HCT116 (cell line): Measurements from ENCODE around the gene RABGAP1. TPM values are rescaled to one million over a fixed set of nuclear protein-coding genes. Genes with fewer than 3 reads are reported as not detected.

Experiments
- ATAC-seq: fragments of 200-7000 bp; cut with Tn5 transposase; 2 replicates; pipeline ENCODE4 v1.9.1; 2020; ENCODE audit warnings: mild to moderate bottlenecking, moderate library complexity
- BruUV-seq: library from RNA; stranded (reverse); fragments of 400-500 nt; replicated peaks from 2 replicates; lab custom pipeline; 2021; lab: Mats Ljungman, UMichigan
- CTCF ChIA-PET: fragments of 300-600 bp; sonication (Branson Sonifier 250); formaldehyde crosslinking; loops from one replicate; lab custom pipeline; 2021; ENCODE audit warnings: antibody characterized with exemption; lab: Charles Lee
- POLR2A ChIA-PET: fragments of 300-600, 350-600 bp; sonication (Branson Sonifier 250); formaldehyde crosslinking; loops from one replicate; lab custom pipeline; 2021; ENCODE audit warnings: antibody characterized with exemption; lab: Charles Lee
- RAD21 ChIA-PET, 2 experiments: fragments of 300-600 bp; sonication (Branson Sonifier 250); formaldehyde crosslinking; loops; one replicate each; lab custom pipeline; 2023; ENCODE audit warnings: low total read pairs in 2 of 2; ENCODE audit not compliant: uncharacterized antibody in 2 of 2, unreplicated experiment in 2 of 2, low non-redundant PET in 1 of 2; lab: Charles Lee
- DNase-seq: peaks from one replicate; pipeline ENCODE4 v3.0.0-alpha.2; 2010; ENCODE audit warnings: low read depth, low spot score
- H2AFZ ChIP-seq: fragments of 200-600 bp; shearing (Covaris generic), sonication (generic); 2 replicates; pipeline ENCODE4 v1.6.1; 2017; ENCODE audit warnings: low read depth, mixed run types, mixed read lengths, antibody characterized with exemption, low read length; ENCODE audit not compliant: poor library complexity, severe bottlenecking
- H3K27ac ChIP-seq: 2 replicates; pipeline ENCODE4 v1.5.1; 2012; ENCODE audit warnings: low read depth, low read length
- H3K27me3 ChIP-seq: fragments of 200-600 bp; sonication (generic); 2 replicates; pipeline ENCODE4 v1.6.1; 2016; ENCODE audit warnings: mixed run types, low read length, mixed read lengths; ENCODE audit not compliant: insufficient read depth
- H3K36me3 ChIP-seq, 2 experiments: fragments of 200-500 bp in 1 of 2; fragments of 200-600 bp in 1 of 2; sonication (Bioruptor generic) in 1 of 2; sonication (generic) in 1 of 2; 2 replicates each; pipeline versions ENCODE4 v1.5.1 to v1.6.1; 2014 to 2016; ENCODE audit warnings: low read length in 2 of 2, inconsistent platforms in 1 of 2, mixed read lengths in 1 of 2, mixed run types in 1 of 2; ENCODE audit not compliant: insufficient read depth in 2 of 2, control insufficient read depth in 1 of 2
- H3K4me1 ChIP-seq, 2 experiments: fragments of 200-600 bp in 1 of 2; sonication (generic) in 1 of 2; 2 replicates each; pipeline versions ENCODE4 v1.5.1 to v1.6.1; 2012 to 2017; ENCODE audit warnings: low read length in 2 of 2, inconsistent platforms in 1 of 2, mild to moderate bottlenecking in 1 of 2, mixed read lengths in 1 of 2, mixed run types in 1 of 2, moderate library complexity in 1 of 2; ENCODE audit not compliant: insufficient read depth in 2 of 2, control insufficient read depth in 1 of 2
- H3K4me2 ChIP-seq: fragments of 200-600 bp; sonication (generic); 2 replicates; pipeline ENCODE4 v1.6.1; 2017; ENCODE audit warnings: mixed run types, low read length, mixed read lengths
- H3K4me3 ChIP-seq, 2 experiments: fragments of 200-600 bp in 1 of 2; sonication (generic) in 1 of 2; replicated peaks in 1 of 2; 2 replicates each; pipeline ENCODE4 v1.5.1; 2011 to 2016; ENCODE audit warnings: low read length in 2 of 2, control low read depth in 1 of 2, low read depth in 1 of 2, mild to moderate bottlenecking in 1 of 2, mixed read lengths in 1 of 2, mixed run types in 1 of 2
- H3K79me2 ChIP-seq: fragments of 200-600 bp; sonication (generic); 2 replicates; pipeline ENCODE4 v1.6.1; 2017; ENCODE audit warnings: mild to moderate bottlenecking, mixed run types, low read length, moderate library complexity, mixed read lengths; ENCODE audit not compliant: insufficient read depth
- H3K9ac ChIP-seq: fragments of 200-600 bp; sonication (generic); 2 replicates; pipeline ENCODE4 v1.6.1; 2016; ENCODE audit warnings: low read length, mixed read lengths
- H3K9me2 ChIP-seq: fragments of 200-600 bp; sonication (generic), shearing (Covaris generic); 2 replicates; pipeline ENCODE4 v1.6.1; 2017; ENCODE audit warnings: mixed run types, mild to moderate bottlenecking, moderate library complexity; ENCODE audit not compliant: insufficient read depth
- H3K9me3 ChIP-seq, 2 experiments: fragments of 200-500 bp in 1 of 2; fragments of 200-600 bp in 1 of 2; sonication (Bioruptor generic) in 1 of 2; sonication (generic) in 1 of 2; 2 replicates each; pipeline ENCODE4 v1.6.1; 2014 to 2017; ENCODE audit warnings: low read length in 2 of 2, mixed read lengths in 2 of 2, inconsistent platforms in 1 of 2, low read depth in 1 of 2, mild to moderate bottlenecking in 1 of 2, mixed run types in 1 of 2, moderate library complexity in 1 of 2; ENCODE audit not compliant: control insufficient read depth in 1 of 2, insufficient read depth in 1 of 2
- H4K20me1 ChIP-seq: fragments of 200-600 bp; sonication (generic), shearing (Covaris generic); 2 replicates; pipeline ENCODE4 v1.6.1; 2017; ENCODE audit warnings: mixed run types, mild to moderate bottlenecking, moderate library complexity; ENCODE audit not compliant: insufficient read depth
- ATF3 ChIP-seq: IDR thresholded peaks from 2 replicates; pipeline ENCODE4 v1.6.1; 2012
- CEBPB ChIP-seq: IDR thresholded peaks from 2 replicates; pipeline ENCODE4 v1.6.1; 2012; ENCODE audit warnings: low read depth
- EZH2 ChIP-seq: fragments of 200-600 bp; sonication (generic); IDR thresholded peaks from 2 replicates; pipeline ENCODE4 v1.6.1; 2017; ENCODE audit warnings: antibody characterized with exemption, mixed run types
- EZH2phosphoT487 ChIP-seq: fragments of 200-600 bp; IDR thresholded peaks from 2 replicates; pipeline ENCODE4 v1.6.1; 2018; ENCODE audit warnings: antibody characterized with exemption, borderline replicate concordance
- JUND ChIP-seq: IDR thresholded peaks from 2 replicates; pipeline ENCODE4 v1.6.1; 2012
- POLR2A ChIP-seq: IDR thresholded peaks from 2 replicates; pipeline ENCODE4 v1.7.0; 2011; ENCODE audit warnings: borderline replicate concordance; ENCODE audit not compliant: insufficient read depth, insufficient read length; ENCODE audit errors: extremely low read depth
- POLR2AphosphoS5 ChIP-seq: IDR thresholded peaks from 2 replicates; pipeline ENCODE4 v1.6.1; 2011; ENCODE audit warnings: mild to moderate bottlenecking, low read depth, low read length, moderate library complexity
- RAD21 ChIP-seq: IDR thresholded peaks from 2 replicates; pipeline ENCODE4 v1.6.1; 2012; ENCODE audit warnings: low read depth, mild to moderate bottlenecking
- SRF ChIP-seq: IDR thresholded peaks from 2 replicates; pipeline ENCODE4 v1.6.1; 2012; ENCODE audit warnings: low read depth
- YY1 ChIP-seq: IDR thresholded peaks from 2 replicates; pipeline ENCODE4 v1.6.1; 2011; ENCODE audit warnings: low read length, low read depth, moderate library complexity, mild to moderate bottlenecking; ENCODE audit not compliant: insufficient replicate concordance; ENCODE audit errors: extremely low read depth
- ZBTB33 ChIP-seq: IDR thresholded peaks from 2 replicates; pipeline ENCODE4 v1.6.1; 2011; ENCODE audit warnings: mild to moderate bottlenecking, low read length, moderate library complexity; ENCODE audit not compliant: insufficient replicate concordance; ENCODE audit errors: extremely low read depth
- ZNF274 ChIP-seq: fragments of 200-500 bp; sonication (Bioruptor generic); IDR thresholded peaks from 2 replicates; pipeline ENCODE4 v1.6.1; 2014; ENCODE audit warnings: mild to moderate bottlenecking, low read depth, low read length, inconsistent platforms
- intact Hi-C: fragments of 100-400 bp; cut with micrococcal nuclease; formaldehyde crosslinking; loops from 2 replicates; pipeline ENCODE4 v1.10.0; 2022
- total RNA-seq: library from RNA; stranded (reverse); gene quantifications from one replicate; pipeline ENCODE4 v1.2.1, GENCODE V29; 2021; ENCODE audit not compliant: unreplicated experiment
- TF ChIP-seq, protein P1 (sequence below), 3 experiments: fragments of 200-600 bp in 1 of 3; sonication (generic) in 1 of 3; IDR thresholded peaks in 2 of 3; conservative IDR thresholded peaks in 1 of 3; 2 replicates each; pipeline ENCODE4 v1.5.1; 2012 to 2017; ENCODE audit warnings: low read depth in 2 of 3, low read length in 2 of 3, antibody characterized with exemption in 1 of 3, borderline replicate concordance in 1 of 3, control low read depth in 1 of 3, mild to moderate bottlenecking in 1 of 3, mixed read lengths in 1 of 3, mixed run types in 1 of 3, moderate library complexity in 1 of 3; ENCODE audit not compliant: insufficient read depth in 1 of 3

The RABGAP1 gene
- total RNA-seq, 1 experiment from 2014 or later: 29.7 TPM

DNA sequence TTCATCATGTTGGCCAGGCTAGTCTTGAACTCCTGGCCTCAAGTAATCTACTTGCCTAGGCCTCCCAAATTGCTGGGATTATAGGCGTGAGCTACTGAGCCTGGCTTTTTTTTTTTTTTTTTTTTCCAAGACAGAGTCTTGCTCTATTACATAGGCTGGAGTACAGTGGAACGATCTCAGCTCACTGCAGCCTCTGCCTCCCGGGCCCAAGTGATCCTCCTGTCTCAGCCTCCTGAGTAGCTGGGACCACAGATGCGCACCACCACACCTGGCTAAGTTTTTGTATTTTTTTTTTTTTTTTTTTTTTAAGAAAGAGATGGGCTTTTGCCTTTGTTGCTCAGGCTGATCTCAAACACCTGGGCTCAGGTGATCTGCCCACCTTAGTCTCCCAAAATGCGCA lies 66.4 kb downstream of the RABGAP1 start:
- TF ChIP-seq POLR2A: no peak
- no peak for TF ChIP-seq SRF
- TF ChIP-seq RAD21: no peak
- no peak for TF ChIP-seq ATF3
- TF ChIP-seq, protein P1, sequence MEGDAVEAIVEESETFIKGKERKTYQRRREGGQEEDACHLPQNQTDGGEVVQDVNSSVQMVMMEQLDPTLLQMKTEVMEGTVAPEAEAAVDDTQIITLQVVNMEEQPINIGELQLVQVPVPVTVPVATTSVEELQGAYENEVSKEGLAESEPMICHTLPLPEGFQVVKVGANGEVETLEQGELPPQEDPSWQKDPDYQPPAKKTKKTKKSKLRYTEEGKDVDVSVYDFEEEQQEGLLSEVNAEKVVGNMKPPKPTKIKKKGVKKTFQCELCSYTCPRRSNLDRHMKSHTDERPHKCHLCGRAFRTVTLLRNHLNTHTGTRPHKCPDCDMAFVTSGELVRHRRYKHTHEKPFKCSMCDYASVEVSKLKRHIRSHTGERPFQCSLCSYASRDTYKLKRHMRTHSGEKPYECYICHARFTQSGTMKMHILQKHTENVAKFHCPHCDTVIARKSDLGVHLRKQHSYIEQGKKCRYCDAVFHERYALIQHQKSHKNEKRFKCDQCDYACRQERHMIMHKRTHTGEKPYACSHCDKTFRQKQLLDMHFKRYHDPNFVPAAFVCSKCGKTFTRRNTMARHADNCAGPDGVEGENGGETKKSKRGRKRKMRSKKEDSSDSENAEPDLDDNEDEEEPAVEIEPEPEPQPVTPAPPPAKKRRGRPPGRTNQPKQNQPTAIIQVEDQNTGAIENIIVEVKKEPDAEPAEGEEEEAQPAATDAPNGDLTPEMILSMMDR (IDR thresholded peaks at IDR 0.05 in 2 of 3, conservative IDR thresholded peaks at IDR 0.05 in 1 of 3; ENCODE audit: borderline replicate concordance in 1 of 3, insufficient read depth in 1 of 3, low read depth in 2 of 3, low read length in 2 of 3): no peak
- no peak for TF ChIP-seq JUND
- no peak for TF ChIP-seq EZH2
- no peak for ATAC-seq
- Histone ChIP-seq H2AFZ (no peak overlapping the region), H3K4me2 (no peak overlapping the region), H3K36me3 (peaks cover 10% of the 10 kb centered on the region in 2 experiments; a peak in 3 of 4 replicates), H3K79me2 (no peaks in the 10 kb centered on the region), H3K27me3 (no peaks in the 10 kb centered on the region), H3K4me3 (no peak overlapping the region), H3K9me3 (no peaks in the 10 kb centered on the region), H3K9me2 (no peaks in the 10 kb centered on the region), H3K27ac (no peak overlapping the region), H3K4me1 (no peaks in the 10 kb centered on the region), H3K9ac (no peak overlapping the region), H4K20me1 (no peaks in the 10 kb centered on the region)
- BruUV-seq: no TSS peak
- RAD21 ChIA-PET: no interaction called here
- intact Hi-C loops: loop anchor here (5.0 kb wide), 1 partner anchor 50 kb away; no protein-coding TSS in a partner anchor
- no peak for DNase-seq
- POLR2A ChIA-PET: no interaction called here
- CTCF ChIA-PET: interaction anchor here (0.7 kb wide), 1 partner anchor 188 kb away, joined by 3 read pairs; no protein-coding TSS in a partner anchor

DNA sequence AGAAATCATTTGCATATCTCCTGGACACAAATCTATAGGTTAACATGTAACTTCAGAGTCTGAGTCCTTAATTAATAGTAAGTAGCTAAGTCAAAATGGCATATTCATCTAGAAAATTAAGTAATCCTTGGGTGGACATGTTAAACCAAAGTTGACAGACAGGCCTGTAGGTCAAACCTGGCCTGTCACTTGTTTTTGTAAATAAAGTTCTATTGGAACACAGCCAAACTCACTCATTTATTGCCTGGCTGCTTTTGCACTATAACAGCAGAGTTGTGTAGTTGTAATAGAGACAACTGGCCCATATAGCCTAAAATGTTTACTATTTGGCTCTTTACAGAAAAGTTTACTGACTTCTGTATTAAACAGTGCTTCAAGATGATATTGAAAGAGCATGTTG lies 68.1 kb downstream of the RABGAP1 start:
- intact Hi-C loops: loop anchor here (5.0 kb wide), 1 partner anchor 48 kb away; no protein-coding TSS in a partner anchor
- Histone ChIP-seq H3K79me2 (no peaks in the 10 kb centered on the region), H3K27ac (no peak overlapping the region), H3K4me2 (no peak overlapping the region), H3K9ac (no peak overlapping the region), H3K4me1 (no peaks in the 10 kb centered on the region), H3K9me2 (no peaks in the 10 kb centered on the region), H3K4me3 (no peak overlapping the region), H3K9me3 (no peaks in the 10 kb centered on the region), H3K27me3 (no peaks in the 10 kb centered on the region), H3K36me3 (peaks cover 10 to 11% of the 10 kb centered on the region in 2 experiments; a peak in 3 of 4 replicates), H4K20me1 (no peaks in the 10 kb centered on the region), H2AFZ (no peak overlapping the region)
- RAD21 ChIA-PET: no interaction called here
- POLR2A ChIA-PET: interaction anchor here (0.6 kb wide), 1 partner anchor 18 kb away, joined by 3 read pairs; no protein-coding TSS in a partner anchor
- CTCF ChIA-PET: no interaction called here
- ATAC-seq: no peak
- BruUV-seq: no TSS peak
- no peak for DNase-seq
- TF ChIP-seq YY1 (no peak), ZNF274 (no peak), RAD21 (no peak), EZH2phosphoT487 (no peak), POLR2AphosphoS5 (no peak), CEBPB (no peak), ZBTB33 (no peak)
